CD4-positive, alpha-beta T cell treated with Interleukin-6 for 4 hours (primary cell): ENCODE results near the gene EPHB2.

ENCODE experiments used
- DNase-seq: peaks from one replicate; pipeline ENCODE4 v3.0.0-alpha.2; 2020; ENCODE audit warnings: mixed read lengths

Gene EPHB2

GRCh38 chr1:22752339-22752738 is 41.7 kb downstream of the EPHB2 start:
- DNase-seq: no peak

DNA sequence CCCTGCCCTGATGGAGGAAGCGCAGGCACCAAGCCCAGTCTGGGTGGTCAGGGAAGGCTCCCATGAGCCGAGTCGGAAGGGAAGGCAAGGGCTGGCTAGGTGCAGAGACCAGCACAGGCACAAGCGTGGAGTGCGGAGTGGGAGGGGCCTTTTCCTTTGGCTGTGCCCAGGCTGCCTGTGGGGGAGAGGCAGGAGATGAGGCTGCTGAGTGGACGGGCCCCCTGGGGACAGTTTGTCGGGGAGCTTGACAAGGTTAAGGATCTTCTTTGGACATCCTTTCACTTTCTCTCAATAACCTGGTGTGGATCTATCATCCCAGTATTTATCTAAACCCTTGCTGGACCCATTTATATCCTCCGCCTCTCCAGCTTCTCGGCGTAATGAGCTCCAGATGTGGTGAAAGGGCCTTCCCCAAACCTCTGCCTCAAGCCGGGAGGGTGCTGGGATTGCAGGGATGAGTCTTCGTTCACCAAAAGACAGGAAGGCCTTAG is 42.9 kb downstream of the EPHB2 start:
- DNase-seq: no peak

- DNase-seq: no peak
Measured at GRCh38 chr1:22754106-22754768, 43.6 kb downstream of the EPHB2 start.

DNA sequence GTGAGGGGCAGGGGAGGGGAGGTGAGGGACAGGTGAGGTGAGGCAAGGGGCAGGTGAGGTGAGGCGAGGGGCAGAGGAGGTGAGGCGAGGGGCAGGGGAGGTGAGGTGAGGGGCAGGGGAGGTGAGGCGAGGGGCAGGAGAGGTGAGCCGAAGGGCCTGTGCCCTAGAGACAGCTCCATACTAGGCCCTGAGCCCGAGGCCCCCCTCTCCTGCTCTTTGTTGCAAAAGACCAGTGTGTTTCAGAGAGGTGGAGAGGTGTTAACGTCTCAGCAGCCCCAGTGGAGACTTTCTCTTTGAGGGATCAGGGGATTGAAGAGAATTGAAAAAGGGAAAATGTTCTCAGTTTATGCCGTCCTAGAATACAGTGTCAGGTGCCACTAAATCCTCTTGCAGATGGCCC is 44.2 kb downstream of the EPHB2 start:
- DNase-seq: no peak

GRCh38 chr1:22755641-22756040 is 45.0 kb downstream of the EPHB2 start:
- DNase-seq: no peak

DNA sequence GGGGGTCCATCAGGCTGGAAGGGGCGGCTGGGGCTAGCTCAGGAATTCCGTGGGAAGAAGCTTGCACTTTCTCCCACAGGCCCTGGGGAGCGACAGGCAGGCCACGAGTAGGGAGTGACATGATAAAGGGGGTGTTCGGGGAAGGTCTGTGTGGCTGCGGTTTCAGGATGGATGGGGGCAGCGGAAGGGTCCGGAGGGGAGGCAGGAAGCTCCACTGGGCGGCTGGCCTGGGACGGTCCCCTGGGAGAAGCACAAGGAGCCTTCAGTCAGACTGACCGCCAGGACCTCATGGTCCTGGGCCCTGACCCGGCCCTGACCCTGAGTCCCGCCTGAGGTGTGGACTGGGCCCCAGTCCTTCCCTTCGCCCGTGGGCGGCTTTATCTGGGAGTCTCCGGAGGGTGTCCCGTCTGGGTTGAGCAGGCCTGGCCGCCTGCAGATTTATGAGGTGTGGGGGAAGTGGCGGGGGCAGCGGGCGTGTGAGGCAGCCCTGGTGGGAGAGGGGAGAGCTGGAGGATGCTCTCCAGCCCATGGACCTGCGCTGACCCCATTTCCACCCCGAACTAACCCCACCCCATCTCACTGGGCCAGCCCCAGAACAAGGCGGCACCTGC is 45.6 kb downstream of the EPHB2 start:
- no peak for DNase-seq

- no peak for DNase-seq
Measured at GRCh38 chr1:22760455-22760854, 49.8 kb downstream of the EPHB2 start.

DNA sequence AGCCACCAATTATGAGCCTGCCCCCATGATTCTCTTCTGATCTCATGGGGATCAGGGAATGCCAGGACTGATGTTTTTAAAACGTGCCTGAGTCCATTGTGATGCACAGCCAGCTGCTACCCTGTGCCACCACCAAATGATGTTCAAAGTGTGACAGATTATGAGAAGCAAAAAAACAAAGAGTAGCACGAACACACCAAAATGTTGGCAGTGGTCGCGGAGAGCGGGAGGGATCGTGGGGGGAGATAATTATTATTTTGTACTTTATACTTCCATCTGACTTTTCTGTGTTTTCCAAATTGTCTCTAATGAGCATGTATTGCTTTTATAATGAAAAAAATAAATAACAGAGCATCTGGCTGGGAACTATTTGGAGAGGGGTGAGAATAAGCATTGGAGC is 50.5 kb downstream of the EPHB2 start:
- no peak for DNase-seq

DNA sequence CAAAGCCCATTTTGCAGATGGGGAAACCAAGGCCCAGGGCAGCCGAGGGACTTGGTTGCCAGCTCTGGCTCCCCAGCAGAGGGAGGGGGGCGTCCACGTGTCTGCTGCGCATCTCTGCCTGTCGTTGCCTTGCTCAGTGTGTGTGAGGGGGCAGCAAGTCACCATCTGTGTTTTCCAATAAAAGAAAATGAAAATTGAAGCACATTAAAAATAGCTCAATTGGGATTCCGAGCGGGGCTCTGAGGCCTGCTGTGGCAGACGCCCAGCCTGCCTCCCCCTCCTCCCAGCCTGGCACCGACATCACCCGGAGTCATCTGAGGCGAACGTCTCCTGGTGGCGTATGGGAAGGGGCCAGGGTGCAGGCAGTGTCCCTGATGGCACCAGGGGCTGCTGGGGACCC is 51.2 kb downstream of the EPHB2 start:
- DNase-seq: no peak

DNA sequence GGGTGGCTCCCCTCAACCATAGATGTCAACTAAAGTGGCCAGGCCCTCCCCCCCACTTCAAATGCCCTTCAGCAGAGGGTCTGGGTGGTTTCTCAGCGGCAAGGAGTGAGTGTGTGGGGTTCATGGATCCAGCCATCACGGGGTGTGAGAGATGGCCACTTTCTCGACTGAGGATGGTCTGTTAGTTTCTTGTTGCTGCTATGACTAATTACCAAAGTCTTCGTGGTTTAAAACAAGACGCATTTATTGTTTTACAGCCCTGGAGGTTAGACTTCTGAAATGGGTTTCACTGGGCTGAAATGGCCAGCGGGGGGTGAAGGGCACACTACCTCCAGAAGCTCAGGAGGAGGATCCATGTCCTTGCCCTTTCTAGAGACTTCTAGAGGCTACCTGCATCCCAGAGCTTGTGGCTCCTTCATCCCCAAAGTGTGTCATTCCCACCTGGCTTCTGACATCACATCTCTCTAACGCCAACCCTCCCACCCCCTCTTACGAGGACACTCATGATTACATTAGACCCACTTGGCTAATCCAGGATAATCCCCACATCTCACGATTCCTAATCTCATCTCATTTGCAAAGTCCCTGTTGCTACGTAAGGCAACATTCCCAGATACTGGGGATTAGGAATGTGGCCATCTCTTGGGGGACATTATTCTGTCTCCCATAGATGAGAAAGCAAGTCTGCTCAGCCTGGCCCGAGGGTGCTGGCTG is 53.0 kb downstream of the EPHB2 start:
- no peak for DNase-seq

DNA sequence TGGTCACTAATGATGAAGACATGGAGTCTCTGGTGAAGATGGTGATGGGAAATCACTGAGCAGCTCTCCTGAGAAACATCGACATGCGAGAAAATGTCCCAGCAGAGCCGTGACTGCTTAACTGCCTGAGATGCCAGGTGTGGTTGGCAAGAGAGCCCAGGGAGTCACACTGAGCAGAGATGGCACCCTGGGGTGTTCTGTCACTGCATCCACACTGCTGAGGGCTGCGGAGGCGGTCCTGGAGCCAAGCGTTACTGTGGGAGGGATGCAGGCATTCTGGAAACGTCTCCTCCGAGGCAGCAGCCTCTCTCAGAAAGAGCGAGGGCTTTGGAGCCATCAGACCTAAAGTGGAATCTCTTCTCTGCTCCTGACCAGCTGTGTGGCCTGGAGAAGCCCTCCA is 57.2 kb downstream of the EPHB2 start:
- no peak for DNase-seq

- DNase-seq: no peak
Measured at GRCh38 chr1:22769932-22770331, 59.3 kb downstream of the EPHB2 start.

DNA sequence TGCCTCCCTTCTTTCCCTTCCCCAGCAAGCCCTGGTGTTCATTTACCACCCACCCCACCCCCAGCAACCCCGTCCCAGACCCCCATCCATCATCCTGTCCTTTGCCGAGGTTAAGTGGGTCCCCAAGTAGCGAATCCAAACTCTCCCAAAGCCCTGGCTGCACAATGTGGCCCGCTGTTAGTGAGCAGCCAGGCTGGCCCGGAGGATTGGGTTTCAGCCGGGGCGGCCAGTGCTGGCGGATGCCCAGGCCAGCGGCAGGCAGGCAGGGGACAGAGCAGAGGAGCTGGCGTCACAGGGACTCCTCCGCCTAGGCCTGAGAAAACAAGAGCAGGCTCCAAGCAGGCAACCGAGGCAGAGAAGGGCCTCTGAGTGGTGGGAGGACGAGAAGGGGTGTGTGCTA is 61.4 kb downstream of the EPHB2 start:
- no peak for DNase-seq

GRCh38 chr1:22773981-22774832 is 63.6 kb downstream of the EPHB2 start:
- no peak for DNase-seq

GRCh38 chr1:22774833-22775182 is 64.2 kb downstream of the EPHB2 start:
- DNase-seq: no peak

- DNase-seq: no peak
Measured at GRCh38 chr1:22775478-22775877, 64.8 kb downstream of the EPHB2 start.

GRCh38 chr1:22776035-22776613 is 65.5 kb downstream of the EPHB2 start:
- no peak for DNase-seq

GRCh38 chr1:22777388-22778057 is 66.9 kb downstream of the EPHB2 start:
- no peak for DNase-seq

- DNase-seq: no peak
Measured at GRCh38 chr1:22778408-22778807, 67.8 kb downstream of the EPHB2 start.

DNA sequence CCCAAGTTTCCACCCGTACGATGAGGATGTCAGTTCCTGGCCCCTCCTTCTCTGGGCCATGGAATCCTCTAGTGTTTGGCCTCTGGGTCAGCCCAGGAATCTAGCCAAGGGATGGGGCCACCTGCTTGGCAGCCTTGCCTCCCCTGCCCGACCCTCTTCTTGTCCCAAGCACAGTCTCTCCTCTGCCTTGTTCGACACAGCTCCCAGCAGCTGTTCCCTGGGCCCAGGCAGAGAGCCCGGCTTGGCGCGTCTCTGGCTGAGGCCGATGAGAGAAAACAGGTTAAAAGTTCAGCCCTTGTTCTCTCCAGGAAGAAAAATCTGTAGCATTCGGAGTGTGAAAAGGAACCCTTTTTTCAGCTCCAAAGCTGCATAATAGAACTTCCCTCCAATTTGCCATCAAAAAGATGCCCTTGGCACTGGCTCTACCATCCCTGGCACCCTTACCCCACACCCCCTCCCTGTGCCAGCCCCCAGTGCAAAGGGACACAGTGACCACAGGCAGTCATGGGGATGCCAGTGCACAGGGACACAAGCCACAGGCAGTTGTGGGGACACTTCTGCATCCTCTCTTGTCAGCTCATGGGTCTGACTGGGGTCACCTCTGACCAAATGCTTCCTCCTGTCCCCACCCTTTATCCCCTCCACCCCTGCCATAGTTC is 68.4 kb downstream of the EPHB2 start:
- DNase-seq: no peak

DNA sequence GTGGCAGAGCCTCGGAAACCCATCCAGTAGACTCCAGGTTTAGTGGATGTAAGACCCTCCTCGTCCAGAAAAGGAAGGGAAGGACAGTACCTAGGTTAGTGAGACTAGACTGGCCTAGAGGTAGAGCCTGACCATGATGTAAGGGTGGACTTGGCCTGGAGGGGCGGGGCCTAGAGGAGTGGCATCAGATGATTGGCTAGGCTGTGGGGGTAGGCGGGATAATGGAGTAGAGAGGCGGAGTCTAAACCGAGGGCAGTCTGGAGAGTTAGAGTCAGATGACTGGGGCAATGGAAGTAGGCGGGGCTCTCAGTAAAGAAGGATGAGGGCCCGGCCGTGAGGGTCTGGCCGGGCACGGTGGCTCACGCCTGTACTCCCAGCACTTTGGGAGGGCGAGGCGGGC is 70.1 kb downstream of the EPHB2 start:
- DNase-seq: no peak

- DNase-seq: no peak
Measured at GRCh38 chr1:22781483-22781882, 70.8 kb downstream of the EPHB2 start.
